SU-DHL-6 (cell line): ENCODE data around the gene MARF1.

ENCODE experiments used
- EZH2phosphoT487 ChIP-seq: fragments of 200-600 bp; sonication (generic), shearing (Covaris generic); conservative IDR thresholded peaks from 2 replicates; pipeline ENCODE4 v1.6.1; 2018; ENCODE audit warnings: mild to moderate bottlenecking, antibody characterized with exemption, low read length, moderate library complexity, mixed read lengths
- TF ChIP-seq, protein P1 (sequence below): fragments of 200-600 bp; sonication (generic); IDR thresholded peaks from one replicate; pipeline ENCODE4 v1.5.1; 2017; ENCODE audit warnings: antibody characterized with exemption, mild to moderate bottlenecking, low read length, moderate library complexity; ENCODE audit not compliant: insufficient read depth, poor library complexity, severe bottlenecking

DNA sequence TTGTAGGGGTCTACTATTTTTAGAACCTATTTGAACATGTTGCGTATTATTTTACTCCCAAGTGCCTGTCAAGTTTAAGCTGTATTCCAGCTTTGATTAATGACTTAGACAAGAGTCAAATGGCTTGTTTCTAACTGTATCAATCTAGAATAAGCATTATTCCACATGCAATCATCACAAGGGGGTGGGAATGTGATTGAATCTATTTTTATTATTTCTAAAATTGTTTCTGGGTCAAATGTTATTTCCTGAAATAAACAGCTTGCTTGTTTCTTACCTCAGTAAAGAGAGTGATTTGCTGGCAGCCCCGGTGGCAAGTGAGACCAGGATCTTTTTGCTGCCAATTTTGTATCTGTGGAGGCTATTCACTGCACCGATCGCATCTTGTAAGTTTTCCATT is 21.5 kb downstream of the MARF1 start:
- TF ChIP-seq, protein P1, sequence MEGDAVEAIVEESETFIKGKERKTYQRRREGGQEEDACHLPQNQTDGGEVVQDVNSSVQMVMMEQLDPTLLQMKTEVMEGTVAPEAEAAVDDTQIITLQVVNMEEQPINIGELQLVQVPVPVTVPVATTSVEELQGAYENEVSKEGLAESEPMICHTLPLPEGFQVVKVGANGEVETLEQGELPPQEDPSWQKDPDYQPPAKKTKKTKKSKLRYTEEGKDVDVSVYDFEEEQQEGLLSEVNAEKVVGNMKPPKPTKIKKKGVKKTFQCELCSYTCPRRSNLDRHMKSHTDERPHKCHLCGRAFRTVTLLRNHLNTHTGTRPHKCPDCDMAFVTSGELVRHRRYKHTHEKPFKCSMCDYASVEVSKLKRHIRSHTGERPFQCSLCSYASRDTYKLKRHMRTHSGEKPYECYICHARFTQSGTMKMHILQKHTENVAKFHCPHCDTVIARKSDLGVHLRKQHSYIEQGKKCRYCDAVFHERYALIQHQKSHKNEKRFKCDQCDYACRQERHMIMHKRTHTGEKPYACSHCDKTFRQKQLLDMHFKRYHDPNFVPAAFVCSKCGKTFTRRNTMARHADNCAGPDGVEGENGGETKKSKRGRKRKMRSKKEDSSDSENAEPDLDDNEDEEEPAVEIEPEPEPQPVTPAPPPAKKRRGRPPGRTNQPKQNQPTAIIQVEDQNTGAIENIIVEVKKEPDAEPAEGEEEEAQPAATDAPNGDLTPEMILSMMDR, result no peak
- no peak for TF ChIP-seq EZH2phosphoT487
